NCI-H526 (cell line): ENCODE data around the gene SIAH1.
"Not testable (repeated sequence)": the region's sequence is repeated elsewhere in the genome, so short reads cannot be mapped to it uniquely, and the experiment has no call there.

ENCODE experiments used
- DNase-seq, 2 experiments: peaks; one replicate each; lab custom pipeline; 2025; lab: John Stamatoyannopoulos, UW

The SIAH1 gene

DNA sequence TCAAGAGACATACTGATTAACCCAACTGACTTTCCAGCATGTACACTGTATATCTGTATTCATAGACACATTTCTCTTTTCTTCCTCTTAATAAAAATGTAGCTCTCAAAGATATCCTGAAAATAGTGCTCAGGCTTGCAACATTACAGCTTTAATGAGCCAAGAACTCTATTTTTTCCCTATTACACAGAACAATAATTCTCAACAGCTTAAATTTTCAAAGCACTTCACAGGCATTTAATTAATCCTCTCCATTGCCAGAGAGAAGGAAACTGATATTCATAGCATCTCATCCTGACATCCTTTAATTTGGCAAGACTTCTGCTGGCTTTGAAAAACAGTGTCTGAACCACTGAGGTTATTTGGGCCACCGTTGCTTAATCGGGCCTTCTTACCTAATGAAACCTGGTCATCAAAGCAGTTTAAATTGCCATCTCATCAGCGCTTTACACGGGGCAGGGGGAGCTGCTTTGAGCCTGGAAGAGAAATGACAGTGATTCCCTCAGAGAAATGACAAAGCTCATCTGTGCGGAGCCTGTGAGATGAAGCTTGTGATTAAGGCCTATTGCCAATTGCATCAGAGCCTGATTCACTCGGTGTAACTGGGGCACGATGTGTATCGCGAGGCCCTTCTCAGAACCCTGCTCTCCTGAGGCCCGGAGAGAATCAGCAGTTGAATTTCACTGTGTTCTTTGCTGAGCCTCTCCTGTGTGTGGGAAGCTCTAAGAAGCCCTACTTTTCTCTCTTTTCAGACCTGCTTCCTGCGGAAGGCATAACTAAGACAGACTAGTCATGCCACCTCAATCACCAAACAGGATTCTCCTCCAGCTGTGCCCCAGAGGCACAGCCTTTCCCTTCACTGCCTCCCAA lies 8.5 kb upstream of the SIAH1 start:
- no peak for DNase-seq

GRCh38 chr16:48392407-48392806 lies 7.2 kb upstream of the SIAH1 start:
- DNase-seq, result no peak

GRCh38 chr16:48386559-48387312 lies 1.5 kb upstream of the SIAH1 start:
- no peak for DNase-seq

DNA sequence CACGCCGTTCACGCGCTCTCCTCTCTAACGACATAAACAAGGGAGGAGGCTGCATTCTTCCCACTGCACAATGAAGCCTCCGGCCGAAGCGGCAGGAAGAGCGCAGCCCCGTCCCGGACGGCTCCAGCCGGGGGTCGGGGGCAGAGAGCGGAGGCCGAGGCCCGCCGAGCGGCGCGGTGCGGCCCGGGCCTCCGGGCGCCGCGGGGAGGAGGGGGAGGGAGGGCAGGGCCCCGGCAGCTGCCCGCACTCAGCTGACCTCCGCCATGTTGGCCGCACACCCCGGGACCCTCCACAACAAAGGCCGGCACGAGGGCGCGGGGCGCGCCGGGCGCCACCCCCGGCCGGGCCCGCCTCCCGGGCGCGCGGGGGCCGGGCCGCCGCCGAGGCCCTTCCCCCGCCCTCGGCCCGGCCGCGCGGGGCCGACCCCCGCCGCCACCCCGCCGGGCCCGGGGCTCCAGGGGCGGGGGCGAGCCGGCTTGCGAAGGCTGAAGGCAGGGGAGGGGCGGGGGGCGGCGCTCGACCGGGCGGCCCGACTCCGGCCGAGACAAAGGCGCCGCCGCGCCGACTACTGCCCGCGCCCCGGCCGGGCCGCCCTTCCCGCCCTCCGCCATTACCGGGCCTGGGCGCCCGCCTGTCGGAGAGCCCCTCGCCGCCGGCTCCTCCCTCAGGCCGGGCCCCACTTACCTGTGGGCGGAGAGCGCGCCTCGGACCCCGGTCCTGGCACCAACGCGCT lies 527 bp downstream of the SIAH1 start:
- DNase-seq, result peak in 1 of 2 experiments; percentile 72

- peak; percentile 19 to 30 for DNase-seq
These were observed 1.2 kb downstream of the SIAH1 start for GRCh38 chr16:48383877-48384519.

GRCh38 chr16:48383009-48383876 lies 2.0 kb downstream of the SIAH1 start:
- no peak for DNase-seq

- DNase-seq, result no peak
These were observed 3.1 kb downstream of the SIAH1 start for GRCh38 chr16:48382131-48382530.

DNA sequence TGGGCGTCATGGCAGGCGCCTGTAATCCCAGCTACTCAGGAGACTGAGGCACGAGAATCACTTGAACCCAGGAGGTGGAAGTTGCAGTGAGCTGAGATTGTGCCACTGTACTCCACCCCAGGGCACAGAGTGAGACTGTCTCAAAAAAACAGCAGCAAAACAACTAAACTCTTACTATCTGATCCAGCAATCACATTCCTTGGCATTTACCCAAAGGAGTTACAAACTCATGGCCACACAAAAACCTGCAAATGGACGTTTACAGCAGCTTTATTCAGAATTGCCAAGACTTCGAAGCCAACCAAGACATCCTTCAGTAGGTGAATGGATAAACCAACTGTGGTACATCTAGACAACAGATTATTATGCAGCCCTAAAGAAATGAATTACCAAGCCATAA lies 4.0 kb downstream of the SIAH1 start:
- no peak for DNase-seq

GRCh38 chr16:48378836-48379235 lies 6.4 kb downstream of the SIAH1 start:
- no peak for DNase-seq

- DNase-seq, result no peak
These were observed 6.9 kb downstream of the SIAH1 start for GRCh38 chr16:48378276-48378675.

- DNase-seq, result not testable (repeated sequence)
These were observed 7.9 kb downstream of the SIAH1 start for GRCh38 chr16:48377301-48377700.

GRCh38 chr16:48374255-48374654 lies 11.0 kb downstream of the SIAH1 start:
- DNase-seq, result no peak

- DNase-seq, result no peak
These were observed 11.8 kb downstream of the SIAH1 start for GRCh38 chr16:48373258-48374029.

GRCh38 chr16:48372744-48373143 lies 12.5 kb downstream of the SIAH1 start:
- DNase-seq, result no peak

DNA sequence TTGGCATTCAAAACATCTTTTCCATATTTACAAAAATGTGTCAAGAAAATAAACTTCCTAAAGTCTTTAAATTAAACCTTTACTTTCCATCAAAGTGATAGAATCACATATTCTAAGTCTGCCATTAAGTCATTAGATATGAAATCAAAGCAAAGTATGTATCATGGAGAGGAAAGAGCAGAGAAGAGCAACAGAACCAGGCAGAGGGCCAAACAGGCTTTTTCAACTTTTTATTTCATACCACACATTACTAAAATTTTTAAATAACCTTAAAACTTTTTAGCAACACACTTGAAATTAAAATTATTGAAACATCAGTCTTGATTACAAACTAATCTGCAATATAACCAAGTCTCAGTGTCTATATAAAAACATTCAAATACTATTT lies 13.8 kb downstream of the SIAH1 start:
- no peak for DNase-seq

DNA sequence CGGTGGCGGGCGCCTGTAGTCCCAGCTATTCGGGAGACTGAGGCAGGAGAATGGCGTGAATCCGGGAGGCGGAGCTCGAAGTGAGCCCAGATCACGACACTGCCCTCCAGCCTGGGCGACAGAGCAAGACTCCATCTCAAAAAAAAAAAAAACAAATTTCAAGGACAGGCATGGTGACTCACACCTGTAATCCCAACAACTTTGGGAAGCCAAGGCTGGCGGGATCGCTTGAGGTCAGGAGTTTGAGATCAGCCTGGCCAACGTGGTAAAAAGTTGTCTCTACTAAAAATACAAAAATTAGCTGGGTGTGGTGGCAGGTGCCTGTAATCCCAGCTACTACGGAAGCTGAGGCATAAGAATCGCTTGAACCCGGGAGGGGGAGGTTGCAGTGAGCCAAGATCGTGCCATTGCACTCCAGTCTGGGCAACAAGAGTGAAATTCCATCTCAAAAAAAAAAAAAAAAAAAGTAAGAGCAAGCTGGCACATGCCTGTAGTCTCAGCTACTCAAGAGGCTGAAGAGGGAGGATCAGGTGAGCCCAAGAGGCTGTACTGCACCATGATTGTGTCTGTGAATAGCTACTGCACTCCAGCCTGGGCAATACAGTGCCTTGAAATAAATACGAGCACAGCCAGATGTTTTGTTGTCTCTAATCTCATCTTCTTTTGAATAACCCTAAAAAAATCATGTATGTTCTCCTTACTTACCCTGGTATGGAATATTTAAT lies 14.4 kb downstream of the SIAH1 start:
- DNase-seq, result not testable (repeated sequence)

DNA sequence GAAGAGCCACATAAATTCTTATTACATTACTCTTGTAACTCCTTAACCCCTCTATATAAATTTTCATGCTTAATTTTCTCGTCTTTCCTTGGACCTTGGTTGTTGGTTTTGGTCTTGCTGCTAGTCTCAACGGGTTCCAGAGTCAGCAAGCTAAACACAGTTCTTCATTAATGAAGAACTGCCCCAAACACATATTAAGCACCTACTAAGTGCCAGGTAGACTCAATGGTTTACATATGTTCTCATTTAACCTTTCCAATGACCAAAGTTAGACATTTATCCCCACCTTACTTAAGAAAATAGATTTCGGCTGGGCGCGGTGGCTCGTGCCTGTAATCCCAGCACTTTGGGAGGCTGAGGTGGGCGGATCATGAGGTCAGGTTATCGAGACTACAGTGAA lies 15.0 kb downstream of the SIAH1 start:
- no peak for DNase-seq

GRCh38 chr16:48369765-48370164 lies 15.4 kb downstream of the SIAH1 start:
- no peak for DNase-seq

DNA sequence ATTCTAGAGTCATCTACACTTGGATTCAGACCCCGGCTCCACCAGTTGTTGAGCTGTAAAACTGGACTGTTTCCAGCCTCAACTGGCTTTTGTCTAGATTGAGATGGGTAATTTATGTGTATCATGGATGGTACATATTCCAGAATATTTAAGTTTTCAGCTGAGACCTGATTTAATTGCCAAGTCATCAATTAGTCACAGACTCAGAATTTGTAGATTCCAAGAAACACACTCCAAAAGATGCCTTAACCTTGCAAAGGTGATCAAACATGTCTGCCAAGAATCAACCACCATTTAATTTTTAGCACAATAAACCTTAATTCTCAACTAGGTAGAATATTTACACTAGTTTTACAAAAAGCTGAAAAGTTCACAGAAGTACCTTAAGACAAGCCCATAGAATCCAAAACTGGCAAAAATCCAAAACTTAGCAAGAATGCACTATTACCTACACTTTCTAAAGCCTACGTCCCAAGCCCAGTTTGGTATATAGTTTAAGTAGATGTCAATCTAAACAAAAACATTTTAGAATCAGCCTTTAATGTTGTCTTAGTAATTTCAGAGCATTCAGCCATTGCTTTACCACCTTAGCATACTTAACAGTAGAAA lies 17.7 kb downstream of the SIAH1 start:
- no peak for DNase-seq
